CD4-positive, alpha-beta T cell treated with Interleukin-1 beta for 1 hour (primary cell): Measurements from ENCODE around the gene SLC44A1.

Source experiments
- DNase-seq, 2 donors: peaks; one replicate each; pipeline ENCODE4 v3.0.0-alpha.2; 2020 to 2022

Gene SLC44A1

GRCh38 chr9:105399117-105399516, 154.7 kb downstream of the SLC44A1 start:
- DNase-seq = no peak

DNA sequence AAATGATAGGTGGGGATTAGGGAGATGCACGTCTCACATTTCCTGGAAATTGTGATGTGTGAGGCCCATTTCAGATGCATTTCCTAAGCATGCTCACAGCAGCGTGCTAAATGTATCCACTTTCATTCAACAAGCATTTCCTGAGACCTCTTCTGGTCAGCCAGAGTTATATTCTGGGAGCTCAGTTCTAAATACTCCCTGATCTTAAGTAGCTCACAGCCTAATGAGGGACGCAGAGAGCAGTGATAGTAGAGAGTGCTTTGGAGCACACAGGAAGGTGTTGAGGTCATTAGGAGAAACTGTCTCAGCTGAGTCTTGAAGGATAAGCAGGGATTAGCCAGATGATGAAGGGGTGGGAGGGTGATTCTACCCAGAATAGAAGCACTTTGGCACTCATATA, 157.2 kb downstream of the SLC44A1 start:
- DNase-seq = no peak

- no peak for DNase-seq
Measured at GRCh38 chr9:105403552-105404248, 159.2 kb downstream of the SLC44A1 start.

- peak; percentile 59 to 68 for DNase-seq
Measured at GRCh38 chr9:105405514-105406131, 161.2 kb downstream of the SLC44A1 start.

DNA sequence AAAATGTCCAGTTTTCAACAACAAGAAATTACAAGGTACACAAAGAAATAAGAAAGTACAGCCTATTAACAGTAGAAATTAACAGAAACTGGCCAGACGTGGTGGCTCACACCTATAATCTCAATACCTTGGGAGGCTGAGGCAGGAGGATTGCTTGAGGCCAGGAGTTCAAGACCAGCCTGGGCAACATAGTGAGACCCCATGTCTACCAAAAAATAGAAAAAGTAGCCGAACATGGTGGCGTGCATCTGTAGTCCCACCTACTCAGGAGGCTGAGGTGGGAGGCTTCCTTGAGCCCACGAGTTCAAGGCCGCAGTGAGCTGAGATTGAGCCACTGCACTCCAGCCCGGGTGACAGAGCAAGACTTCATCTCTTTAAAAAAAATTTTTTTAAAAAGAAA, 161.9 kb downstream of the SLC44A1 start:
- DNase-seq = no peak

DNA sequence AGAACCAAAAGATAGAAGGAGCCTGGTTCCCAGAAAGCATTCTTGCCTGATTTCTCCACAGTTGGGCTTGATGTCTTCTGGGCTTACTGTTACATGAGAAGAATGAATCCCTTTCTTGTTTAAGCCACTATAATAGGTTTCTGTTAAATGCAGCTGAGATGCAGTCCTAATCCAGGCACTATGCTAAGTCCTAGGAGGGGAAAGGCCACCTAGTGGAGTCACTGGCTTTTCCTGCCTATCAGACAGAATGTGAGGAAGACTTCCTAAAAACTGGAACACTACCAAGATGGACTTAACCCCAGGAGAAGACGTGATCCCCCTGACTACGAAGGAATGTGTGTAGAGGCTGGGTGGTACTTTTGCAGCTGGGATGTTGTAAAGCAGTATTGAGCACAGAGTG, 169.1 kb downstream of the SLC44A1 start:
- DNase-seq = no peak

DNA sequence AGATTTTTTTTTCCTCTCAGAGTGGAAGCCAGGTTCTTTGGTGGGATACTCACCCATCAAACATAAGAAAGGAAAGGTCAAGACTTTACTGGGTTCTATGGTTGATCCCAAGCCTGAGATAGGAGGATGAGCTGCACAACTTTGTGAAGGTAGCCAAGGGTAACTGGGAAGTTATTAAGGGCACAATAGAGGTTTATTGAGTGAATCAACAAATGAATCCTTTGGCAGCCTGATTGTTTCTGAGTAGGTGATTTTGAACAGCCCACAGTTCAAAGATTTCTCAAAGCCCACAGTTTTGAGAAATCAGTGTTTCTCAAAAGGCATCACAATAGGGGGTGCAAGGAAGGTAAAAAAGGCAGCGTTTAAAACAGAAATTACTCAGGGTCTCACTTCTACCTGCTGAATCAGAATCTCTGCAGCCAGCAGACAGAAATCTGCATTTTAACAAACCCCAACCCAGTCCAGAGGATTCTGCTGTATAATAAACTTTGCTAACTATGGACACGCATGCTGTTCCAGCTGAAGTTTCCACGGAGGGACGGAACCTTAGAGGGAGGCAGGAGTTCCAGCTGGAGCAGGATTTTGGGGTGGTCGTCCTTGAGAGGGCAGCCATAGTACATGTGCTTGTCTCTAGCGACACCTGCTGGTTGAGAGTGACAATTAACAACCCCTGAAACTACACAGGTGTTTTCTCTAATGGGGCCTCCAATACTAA, 170.7 kb downstream of the SLC44A1 start:
- peak; percentile 50 to 69 for DNase-seq

DNA sequence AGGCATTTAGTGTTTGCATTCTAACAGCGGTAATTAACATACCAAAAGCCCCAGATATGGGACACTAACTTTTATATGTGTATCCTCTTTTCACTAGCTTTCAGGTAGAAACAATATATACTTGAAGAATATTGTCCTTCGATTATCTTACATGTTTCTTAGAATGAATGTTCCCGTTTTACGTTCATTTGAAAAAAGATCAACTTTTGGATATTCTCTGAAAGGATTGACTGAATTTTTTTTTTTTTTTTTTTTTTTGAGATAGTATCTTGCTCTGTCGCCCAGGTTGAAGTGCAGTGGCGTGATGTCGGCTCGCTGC, 171.2 kb downstream of the SLC44A1 start:
- no peak for DNase-seq

- no peak for DNase-seq
Measured at GRCh38 chr9:105416840-105417239, 172.4 kb downstream of the SLC44A1 start.

GRCh38 chr9:105418588-105419500, 174.4 kb downstream of the SLC44A1 start:
- DNase-seq = no peak

- DNase-seq = no peak
Measured at GRCh38 chr9:105419816-105420597, 175.6 kb downstream of the SLC44A1 start.

DNA sequence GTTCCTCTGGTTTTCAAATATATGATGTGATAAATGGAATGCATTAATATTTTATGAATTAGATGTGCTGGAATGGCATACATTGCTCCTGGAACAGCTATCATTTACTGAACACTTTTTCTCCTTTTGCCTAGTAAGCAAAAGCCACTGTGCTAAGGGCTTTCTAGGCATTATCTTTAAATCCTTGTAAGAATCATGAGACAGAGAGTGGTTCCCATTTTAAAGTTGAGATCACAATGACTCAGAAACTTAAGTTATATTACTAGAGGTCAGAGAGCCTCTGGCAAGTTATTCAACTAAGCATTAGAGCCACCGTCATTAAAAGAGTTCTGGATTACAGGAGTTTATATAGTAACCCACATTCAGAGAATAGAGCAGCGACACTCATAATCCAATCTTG, 176.7 kb downstream of the SLC44A1 start:
- no peak for DNase-seq

DNA sequence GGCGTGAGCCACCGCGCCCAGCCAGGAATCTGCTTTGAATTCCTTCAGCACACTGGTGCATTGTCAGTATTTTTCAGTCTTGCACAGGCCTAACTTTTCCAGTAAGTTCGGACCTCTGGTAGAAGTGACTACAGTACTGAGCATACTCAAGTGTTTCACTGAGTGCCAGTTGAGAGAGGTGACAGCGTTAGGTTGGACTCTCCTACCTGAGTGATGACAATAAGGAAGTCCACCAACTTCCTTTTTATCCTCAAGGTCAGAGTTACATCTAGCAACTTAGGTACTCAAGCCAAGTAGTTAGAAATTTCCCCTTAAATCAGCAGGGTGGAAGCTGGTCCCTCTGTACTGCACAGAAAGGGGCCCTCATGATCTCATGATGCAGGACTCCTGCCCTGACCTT, 177.4 kb downstream of the SLC44A1 start:
- DNase-seq = no peak

DNA sequence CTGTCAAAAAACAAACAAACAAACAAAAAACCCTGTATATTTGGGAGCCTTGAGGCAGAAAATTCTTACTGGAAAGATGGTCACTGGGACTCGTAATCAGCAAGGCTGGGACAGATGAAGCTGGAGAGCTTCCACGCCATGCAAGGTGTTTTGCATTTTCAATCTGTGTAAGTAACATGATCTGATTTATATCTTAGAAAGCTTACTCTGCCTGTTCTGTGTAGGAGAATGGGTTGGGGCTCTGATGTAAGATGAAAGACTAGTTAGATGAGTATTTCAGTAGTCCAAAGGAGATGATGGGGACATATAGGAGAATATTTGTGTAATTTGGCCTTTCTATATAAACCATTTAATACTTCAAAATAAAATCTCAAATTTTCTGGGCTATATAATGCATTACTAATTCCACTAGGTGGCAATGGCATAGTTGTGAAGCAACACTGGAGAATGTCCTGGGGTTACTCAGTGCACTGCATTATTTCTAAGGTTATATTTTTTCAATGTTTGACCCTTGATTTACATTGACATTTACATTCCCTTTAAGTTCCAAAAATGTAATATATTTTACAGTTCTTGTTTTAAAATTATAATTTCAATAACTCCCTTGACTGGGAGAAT, 181.5 kb downstream of the SLC44A1 start:
- peak in 1 of 2 donors; percentile 10 for DNase-seq

GRCh38 chr9:105426657-105427056, 182.2 kb downstream of the SLC44A1 start:
- no peak for DNase-seq

- no peak for DNase-seq
Measured at GRCh38 chr9:105431424-105432246, 187.2 kb downstream of the SLC44A1 start.

DNA sequence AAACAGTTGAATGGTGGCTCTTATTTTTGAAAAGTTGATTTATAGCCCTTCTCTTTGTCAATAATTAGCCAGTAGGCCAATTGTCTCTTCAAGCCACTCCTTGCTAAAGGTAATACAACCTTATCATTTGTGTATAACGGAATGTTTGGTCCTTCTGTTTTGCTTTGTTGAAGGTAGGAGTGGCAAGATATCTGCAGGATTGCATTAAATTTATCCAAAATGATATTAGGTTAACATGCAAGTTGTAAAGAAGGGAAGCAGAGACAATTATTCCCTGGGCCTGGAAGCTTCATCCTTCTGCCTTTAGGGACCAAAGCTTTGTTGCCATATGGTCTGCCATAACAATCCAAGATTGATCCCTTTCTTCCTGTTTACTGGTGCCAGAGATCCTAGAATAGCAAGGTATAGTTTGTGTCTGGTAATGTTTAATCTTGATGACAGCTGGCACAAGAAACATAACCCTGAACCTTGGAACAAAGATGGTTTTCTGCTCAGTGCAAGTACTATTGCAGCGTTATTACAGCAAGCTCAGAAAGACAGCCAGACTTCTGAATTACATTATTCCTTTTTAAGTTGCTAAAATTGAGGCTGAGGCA, 187.9 kb downstream of the SLC44A1 start:
- DNase-seq = no peak

DNA sequence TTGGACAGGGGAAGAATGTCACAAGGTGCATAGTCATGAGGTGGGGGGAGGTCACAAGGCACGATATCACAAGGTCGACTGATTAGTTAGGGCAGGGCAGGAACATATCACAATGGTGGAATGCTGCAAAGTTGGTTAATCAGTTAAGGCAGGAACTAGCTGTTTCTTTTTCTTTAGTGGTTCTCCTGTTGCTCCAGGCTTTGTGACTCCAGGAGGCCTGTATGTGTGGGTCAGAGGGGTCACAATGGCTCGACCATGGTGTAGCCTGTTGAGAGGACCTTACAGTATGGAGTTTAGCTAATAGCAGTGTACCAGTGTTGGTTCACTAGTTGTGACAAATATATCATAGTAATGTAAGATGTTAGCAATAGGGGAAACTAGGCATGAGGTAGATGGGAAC, 191.0 kb downstream of the SLC44A1 start:
- no peak for DNase-seq

GRCh38 chr9:105436783-105437182, 192.3 kb downstream of the SLC44A1 start:
- no peak for DNase-seq

GRCh38 chr9:105437704-105438103, 193.3 kb downstream of the SLC44A1 start:
- no peak for DNase-seq
